ENCODE measurements around the gene TSPAN1.

Gene TSPAN1, protein sequence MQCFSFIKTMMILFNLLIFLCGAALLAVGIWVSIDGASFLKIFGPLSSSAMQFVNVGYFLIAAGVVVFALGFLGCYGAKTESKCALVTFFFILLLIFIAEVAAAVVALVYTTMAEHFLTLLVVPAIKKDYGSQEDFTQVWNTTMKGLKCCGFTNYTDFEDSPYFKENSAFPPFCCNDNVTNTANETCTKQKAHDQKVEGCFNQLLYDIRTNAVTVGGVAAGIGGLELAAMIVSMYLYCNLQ

GRCh38 chr1:46174448-46175231 is at the start of gene TSPAN1:
Gene TSPAN1 (plus strand): TSS chr1:46175087. CDS start chr1:46181108, 6,021 bp downstream.
- no peak for DNase-seq

DNA sequence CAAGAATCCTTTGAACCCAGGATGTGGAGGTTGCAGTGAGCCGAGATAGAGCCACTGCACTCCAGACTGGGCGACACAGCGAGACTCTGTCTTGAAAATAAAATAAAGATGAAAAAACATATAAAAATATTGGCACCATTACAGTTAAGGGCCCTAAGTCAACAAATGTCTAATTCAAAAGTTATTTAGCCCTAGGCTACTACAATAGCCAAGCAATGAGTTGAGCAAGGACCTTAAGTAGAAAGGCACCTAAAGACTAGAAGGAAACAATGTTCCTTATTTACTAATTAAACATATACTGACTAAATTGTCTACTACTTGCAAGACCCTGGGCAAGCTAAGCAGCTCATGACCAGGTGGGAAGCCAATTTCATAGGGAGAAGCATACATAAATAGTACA is 46.5 kb upstream of the TSPAN1 start:
- DNase-seq: no peak

- no peak for DNase-seq
Observed at GRCh38 chr1:46130121-46130520, 44.8 kb upstream of the TSPAN1 start.

DNA sequence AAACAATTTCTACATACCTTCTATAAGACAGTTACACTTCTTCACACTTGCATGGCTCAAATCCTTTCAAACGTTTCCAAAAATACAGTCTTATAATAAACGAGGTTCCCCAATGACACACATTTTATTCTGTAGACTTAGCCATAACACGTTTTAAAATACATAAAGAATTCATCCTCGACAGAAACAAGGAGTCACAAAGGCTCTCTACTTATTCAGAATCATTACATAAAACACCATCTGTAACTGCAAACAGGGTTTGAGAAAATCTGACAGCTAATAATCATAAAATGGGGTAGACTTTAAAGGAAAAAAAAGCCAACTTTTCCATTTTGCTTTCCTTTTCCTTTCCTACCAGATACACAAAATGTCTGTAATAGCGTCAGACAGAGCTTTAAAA is 44.3 kb upstream of the TSPAN1 start:
- DNase-seq: no peak

- no peak for DNase-seq
Observed at GRCh38 chr1:46131093-46131492, 43.8 kb upstream of the TSPAN1 start.

GRCh38 chr1:46131712-46132528 is 43.0 kb upstream of the TSPAN1 start:
- DNase-seq: peak; percentile 10 to 26

GRCh38 chr1:46132529-46133180 is 42.2 kb upstream of the TSPAN1 start, which contains the start of gene PIK3R3:
Gene PIK3R3 (minus strand): TSS chr1:46132629. CDS start chr1:46131952, 677 bp downstream.
- peak; percentile 79 to 82 for DNase-seq

- no peak for DNase-seq
Observed at GRCh38 chr1:46133181-46133658, 41.7 kb upstream of the TSPAN1 start.

- DNase-seq: no peak
Observed at GRCh38 chr1:46133781-46134350, 41.0 kb upstream of the TSPAN1 start.

DNA sequence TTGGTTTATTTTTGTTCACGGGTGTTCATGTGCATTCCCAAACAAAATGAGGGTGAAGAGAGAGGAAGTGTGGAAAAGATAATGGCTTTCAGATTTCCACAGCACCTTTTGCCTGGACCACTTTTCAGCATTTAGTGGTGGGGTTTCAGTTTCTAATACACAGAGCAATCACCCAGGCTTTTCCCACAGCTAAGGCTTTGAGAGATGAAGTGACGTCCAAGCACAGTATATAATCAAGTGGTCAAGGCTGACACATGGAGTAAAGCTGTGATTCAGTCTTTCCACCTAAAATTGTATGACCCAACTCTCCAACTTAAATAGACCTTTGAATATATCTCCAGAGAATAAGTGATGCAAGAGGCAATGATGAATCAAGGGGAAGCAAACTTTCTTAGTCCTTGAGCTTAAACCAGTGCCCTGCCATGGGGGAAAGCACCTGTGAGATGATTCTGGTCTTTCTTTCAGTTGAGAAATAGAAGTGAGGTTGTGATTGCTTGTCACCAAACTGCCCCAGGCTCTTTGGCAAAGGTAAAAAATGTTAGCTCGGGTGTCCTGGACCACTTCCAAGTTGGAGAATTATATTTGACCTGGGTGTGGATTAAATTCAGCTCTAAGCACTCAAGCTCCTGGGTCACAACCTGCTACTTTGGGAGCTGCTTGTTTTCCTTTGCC is 40.1 kb upstream of the TSPAN1 start:
- no peak for DNase-seq

GRCh38 chr1:46136711-46137110 is 38.2 kb upstream of the TSPAN1 start:
- DNase-seq: no peak

DNA sequence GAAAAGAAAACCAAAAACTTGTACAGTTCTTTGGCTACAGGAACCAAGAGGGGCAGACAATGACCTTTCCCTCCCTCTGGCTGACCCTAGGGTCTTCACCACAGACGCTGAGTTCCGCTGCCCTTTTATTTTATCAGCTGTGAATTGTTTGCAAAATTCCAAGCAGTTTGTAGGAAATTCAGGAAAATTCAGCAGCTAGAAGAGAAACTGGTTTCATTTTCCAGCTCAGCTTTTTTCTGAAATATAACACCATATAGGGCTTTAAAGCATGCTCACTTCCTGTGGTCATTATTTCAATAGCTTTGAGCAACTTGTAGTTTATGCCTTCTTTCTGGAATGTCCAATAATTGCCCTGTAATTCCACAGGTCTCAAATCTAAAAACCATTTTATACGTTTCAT is 37.0 kb upstream of the TSPAN1 start:
- no peak for DNase-seq

DNA sequence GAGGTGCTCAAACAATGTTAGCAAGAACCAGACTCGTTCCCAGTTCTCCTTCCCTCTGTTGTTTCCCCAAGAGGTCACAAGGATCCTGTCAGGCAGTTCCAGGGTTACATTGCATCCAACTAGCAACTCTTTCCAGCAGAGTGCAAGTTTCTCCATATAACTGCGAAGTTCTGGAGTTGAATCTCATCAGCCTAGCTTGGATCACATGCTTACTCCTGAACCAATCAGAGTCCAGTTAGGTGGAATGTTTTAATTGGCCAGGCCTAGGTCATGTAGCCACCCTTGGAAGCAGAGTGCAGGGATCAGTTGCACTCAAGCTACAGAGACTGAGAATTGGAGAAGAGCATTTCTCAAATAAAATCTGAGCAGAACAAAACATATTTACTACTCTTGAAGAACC is 26.6 kb upstream of the TSPAN1 start:
- no peak for DNase-seq

DNA sequence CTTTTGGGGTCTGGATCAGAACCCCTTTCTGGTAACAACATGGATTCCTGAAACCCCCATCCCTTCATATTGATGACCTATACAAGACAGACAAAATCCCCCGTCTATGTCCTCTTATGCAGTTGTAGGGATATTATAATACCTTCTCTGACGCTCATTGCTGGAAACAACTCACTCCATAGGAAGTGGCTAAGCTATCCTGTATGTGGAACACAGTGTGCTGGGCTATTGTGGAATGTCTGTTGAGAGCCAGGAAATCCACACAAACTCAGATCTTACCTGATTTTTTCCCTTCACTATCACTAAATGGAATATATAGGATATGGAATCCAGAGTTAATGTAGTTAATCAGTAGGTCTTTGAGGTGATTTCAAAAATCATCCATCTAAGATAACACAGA is 24.8 kb upstream of the TSPAN1 start:
- no peak for DNase-seq

GRCh38 chr1:46152016-46152415 is 22.9 kb upstream of the TSPAN1 start:
- no peak for DNase-seq

DNA sequence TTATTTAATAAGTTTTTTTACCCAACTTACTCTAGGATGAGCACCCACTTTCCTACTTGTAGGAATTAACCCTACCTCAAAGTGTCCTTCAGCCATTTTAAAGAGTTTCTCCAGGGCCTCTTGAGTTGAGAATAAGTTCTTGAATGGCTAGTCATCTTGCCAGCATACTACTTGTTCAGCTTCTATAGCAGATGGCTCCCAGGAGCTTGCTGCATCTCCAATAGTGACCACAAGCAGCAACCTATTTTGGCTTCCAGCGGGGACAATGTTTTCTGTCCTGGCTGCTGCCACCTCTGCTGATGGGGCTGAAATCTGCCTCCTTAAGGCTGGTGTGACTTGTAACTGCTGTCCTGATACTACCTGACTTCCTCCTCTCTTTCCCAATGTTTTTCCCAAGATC is 21.7 kb upstream of the TSPAN1 start:
- DNase-seq: no peak

DNA sequence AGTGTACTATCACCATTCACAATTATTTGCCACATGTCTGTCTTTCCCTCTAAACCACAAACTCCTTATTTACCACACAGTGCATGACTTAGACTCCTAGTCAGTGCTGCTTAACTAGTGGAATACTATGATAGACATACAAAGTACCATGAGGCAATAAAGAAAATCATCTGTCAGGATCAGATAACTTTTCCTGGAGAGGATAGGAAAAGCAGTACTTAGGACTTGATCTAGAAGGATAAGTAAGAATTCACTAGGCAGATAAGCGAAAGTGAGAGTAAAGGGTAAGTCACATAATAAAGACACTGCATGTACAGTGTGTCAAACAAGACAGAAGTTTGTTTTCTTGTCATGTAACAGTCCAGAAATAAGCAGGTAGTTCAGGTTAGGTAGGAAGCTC is 21.2 kb upstream of the TSPAN1 start:
- no peak for DNase-seq

DNA sequence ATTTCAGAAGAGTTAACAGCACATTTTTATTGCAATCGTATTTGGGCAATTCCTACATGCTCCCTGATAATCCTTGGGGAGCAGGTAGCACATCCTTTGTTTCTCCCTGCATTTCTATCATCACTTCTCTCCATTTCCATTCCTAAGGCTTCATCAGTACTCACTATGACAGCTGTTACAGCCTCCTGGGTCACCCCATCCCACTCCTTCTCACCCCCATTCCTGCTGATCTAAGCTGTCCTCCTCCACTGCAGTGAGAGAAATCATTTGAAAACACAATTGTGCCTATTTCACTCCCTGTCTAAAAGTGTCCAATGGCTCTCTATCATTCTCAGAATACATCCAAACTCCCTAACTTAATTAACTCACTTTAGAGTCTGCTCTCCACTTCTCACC is 17.0 kb upstream of the TSPAN1 start:
- DNase-seq: no peak

DNA sequence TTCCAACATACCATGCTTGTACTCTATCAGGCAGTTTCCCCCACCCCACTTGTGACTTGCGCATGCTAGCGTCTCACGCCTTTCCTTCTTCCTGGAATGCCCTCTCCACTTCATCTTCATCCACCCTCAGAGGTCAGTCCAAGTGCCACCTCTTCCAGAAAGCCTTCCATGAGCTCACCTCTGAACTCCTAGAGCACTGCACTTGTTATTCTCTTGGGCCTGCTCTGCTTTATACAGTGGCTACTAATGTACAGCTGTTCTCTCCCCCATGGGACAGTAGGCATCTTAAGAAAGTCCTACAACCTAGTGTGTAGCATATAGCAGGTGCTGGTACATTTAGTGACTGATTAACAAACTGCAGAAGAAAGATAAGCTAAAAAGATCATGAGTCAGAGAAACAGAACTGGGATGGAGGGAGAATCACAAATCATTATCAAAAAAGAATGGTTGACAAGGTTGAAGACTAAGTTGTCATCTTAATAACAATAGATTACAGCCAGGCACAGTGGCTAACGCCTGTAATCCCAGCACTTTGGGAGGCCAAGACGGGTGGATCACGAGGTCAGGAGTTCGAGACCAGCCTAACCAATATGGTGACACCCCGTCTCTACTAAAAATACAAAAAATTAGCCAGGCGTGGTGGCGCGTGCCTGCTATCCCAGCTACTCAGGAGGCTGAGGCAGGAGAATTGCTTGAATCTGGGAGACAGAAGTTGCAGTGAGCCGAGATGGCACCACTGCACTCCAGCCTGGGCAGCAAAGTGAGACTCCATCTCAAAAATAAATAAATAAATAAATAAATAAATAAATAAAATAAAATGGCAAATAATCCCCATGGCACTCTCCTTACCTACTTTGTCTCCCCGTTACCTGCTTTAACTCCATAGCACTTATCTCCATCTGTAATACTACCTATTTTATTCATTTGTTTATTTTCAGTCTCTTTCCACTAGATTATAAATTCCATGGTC is 16.3 kb upstream of the TSPAN1 start:
- no peak for DNase-seq

- DNase-seq: no peak
Observed at GRCh38 chr1:46159516-46159915, 15.4 kb upstream of the TSPAN1 start.

- no peak for DNase-seq
Observed at GRCh38 chr1:46160212-46160611, 14.7 kb upstream of the TSPAN1 start.
